GM12878 (cell line): ENCODE measurements around the gene P2RX1.

Experiments used
- CEBPB ChIP-seq, 2 experiments: fragments of 150-350 bp in 1 of 2; IDR thresholded peaks; 2 replicates each; pipeline ENCODE4 v1.6.1; 2012 to 2014; ENCODE audit warnings: low read depth in 2 of 2, low read length in 2 of 2, borderline replicate concordance in 1 of 2, inconsistent platforms in 1 of 2
- CEBPZ ChIP-seq: fragments of 150-350 bp; IDR thresholded peaks from 2 replicates; pipeline ENCODE4 v1.6.1; 2016; ENCODE audit warnings: low read depth, low read length
- CTCF ChIP-seq, 3 experiments: IDR thresholded peaks in 2 of 3; conservative IDR thresholded peaks in 1 of 3; 2 replicates each; pipeline ENCODE4 v1.5.1; 2011; ENCODE audit warnings: low read depth in 3 of 3, low read length in 3 of 3, mild to moderate bottlenecking in 3 of 3, control low read depth in 2 of 3, moderate library complexity in 2 of 3, inconsistent platforms in 1 of 3, mixed read lengths in 1 of 3; ENCODE audit not compliant: control insufficient read depth in 2 of 3, insufficient read depth in 1 of 3; ENCODE audit errors: extremely low read depth in 1 of 3
- ETV6 ChIP-seq, 2 experiments: fragments of 450-650 bp in 1 of 2; IDR thresholded peaks in 1 of 2; conservative IDR thresholded peaks in 1 of 2; 2 replicates each; pipeline ENCODE4 v1.6.1; 2014; ENCODE audit warnings: antibody characterized with exemption in 1 of 2, borderline replicate concordance in 1 of 2, low read depth in 1 of 2, mild to moderate bottlenecking in 1 of 2, moderate library complexity in 1 of 2
- EZH2 ChIP-seq: IDR thresholded peaks from 2 replicates; pipeline ENCODE4 v1.6.1; 2012; ENCODE audit warnings: low read depth, mild to moderate bottlenecking, control low read depth, inconsistent platforms, low read length, borderline replicate concordance; ENCODE audit not compliant: control insufficient read depth
- FOXM1 ChIP-seq: IDR thresholded peaks from 2 replicates; pipeline ENCODE4 v1.6.1; 2012; ENCODE audit warnings: low read depth, mild to moderate bottlenecking, inconsistent platforms, low read length, moderate library complexity
- GABPA ChIP-seq: IDR thresholded peaks from 2 replicates; pipeline ENCODE4 v1.6.1; 2014; ENCODE audit warnings: antibody characterized with exemption, low read depth, mild to moderate bottlenecking, inconsistent platforms
- JUNB ChIP-seq: IDR thresholded peaks from 2 replicates; pipeline ENCODE4 v1.6.1; 2016; ENCODE audit warnings: antibody characterized with exemption, mild to moderate bottlenecking
- JUND ChIP-seq: IDR thresholded peaks from 2 replicates; pipeline ENCODE4 v1.6.1; 2012; ENCODE audit warnings: low read depth, mild to moderate bottlenecking, low read length, improper control_type of control experiment, moderate library complexity
- POLR2AphosphoS5 ChIP-seq: IDR thresholded peaks from 2 replicates; pipeline ENCODE4 v1.6.1; 2011; ENCODE audit warnings: mild to moderate bottlenecking, low read length, inconsistent platforms
- TF ChIP-seq, protein P1 (sequence below): IDR thresholded peaks from 2 replicates; pipeline ENCODE4 v1.6.1; 2012; ENCODE audit warnings: low read depth, low read length, improper control_type of control experiment

DNA sequence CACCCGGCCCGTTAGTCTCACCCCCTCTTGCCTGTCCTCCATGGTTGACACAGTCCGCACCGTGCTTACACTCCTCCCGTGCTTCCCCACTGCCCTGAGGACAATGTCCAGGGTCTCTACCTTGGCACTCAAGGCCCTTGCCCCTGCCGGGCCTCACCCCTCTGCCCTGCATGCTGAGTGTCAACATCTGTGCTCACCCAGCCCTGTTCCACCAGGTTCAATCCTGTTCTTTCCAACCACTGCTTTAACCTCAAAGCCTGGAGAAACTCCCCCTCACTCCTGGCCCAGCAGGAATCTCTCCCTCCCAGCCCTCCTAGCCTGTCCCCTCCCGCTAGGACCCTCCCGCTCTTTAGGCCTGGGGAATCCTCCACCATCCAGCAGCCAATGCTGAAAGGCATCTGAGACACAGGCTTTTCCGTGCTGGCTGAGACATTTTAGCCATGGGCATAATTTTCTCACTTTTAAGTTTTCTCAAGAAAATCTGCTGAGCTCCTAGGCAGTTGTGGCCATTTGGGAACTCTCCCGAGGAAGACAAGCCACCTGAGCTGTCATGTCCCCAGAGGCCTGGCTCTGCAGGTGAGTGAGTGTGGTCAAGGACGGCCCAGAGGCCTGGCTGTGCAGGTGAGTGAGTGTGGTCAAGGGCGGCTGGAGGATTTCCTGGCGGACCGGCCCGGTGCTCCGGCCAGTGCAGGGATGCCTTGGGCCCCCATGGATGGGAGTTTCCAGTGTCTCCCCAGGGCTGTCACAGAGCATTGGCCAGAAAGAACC lies 10.8 kb upstream of the P2RX1 start:
- TF ChIP-seq CEBPB (IDR thresholded peaks at IDR 0.05; ENCODE audit: borderline replicate concordance in 1 of 2, low read depth in 2 of 2, low read length in 2 of 2) = no peak
- TF ChIP-seq, protein P1, sequence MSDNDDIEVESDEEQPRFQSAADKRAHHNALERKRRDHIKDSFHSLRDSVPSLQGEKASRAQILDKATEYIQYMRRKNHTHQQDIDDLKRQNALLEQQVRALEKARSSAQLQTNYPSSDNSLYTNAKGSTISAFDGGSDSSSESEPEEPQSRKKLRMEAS = no peak
- TF ChIP-seq CEBPZ = no peak
- TF ChIP-seq CTCF (IDR thresholded peaks at IDR 0.05 in 2 of 3, conservative IDR thresholded peaks at IDR 0.05 in 1 of 3; ENCODE audit: control insufficient read depth in 2 of 3, extremely low read depth in 1 of 3, insufficient read depth in 1 of 3, low read depth in 3 of 3, low read length in 3 of 3) = no peak
- TF ChIP-seq EZH2 = no peak
- TF ChIP-seq FOXM1 = no peak
- TF ChIP-seq JUND = no peak
- TF ChIP-seq ETV6 (conservative IDR thresholded peaks at IDR 0.05 in 1 of 2, IDR thresholded peaks at IDR 0.05 in 1 of 2; ENCODE audit: borderline replicate concordance in 1 of 2, low read depth in 1 of 2) = no peak
- TF ChIP-seq GABPA = no peak
- TF ChIP-seq POLR2AphosphoS5 = no peak
- TF ChIP-seq JUNB = no peak
